Neural progenitor cell (in vitro differentiated cells): Measurements from ENCODE around the gene UBN2. TPM values are rescaled to one million over a fixed set of nuclear protein-coding genes. Genes with fewer than 3 reads are reported as not detected.

Experiments used
- DNase-seq: peaks from one replicate; pipeline ENCODE4 v3.0.0-alpha.2; 2016; ENCODE audit warnings: low spot score
- H2AFZ ChIP-seq: fragments of 200-600 bp; sonication (generic); replicated peaks from 2 replicates; pipeline ENCODE4 v1.6.1; 2016; ENCODE audit warnings: antibody characterized with exemption
- H3F3A ChIP-seq: fragments of 200-600 bp; sonication (generic); 2 replicates; pipeline ENCODE4 v1.6.1; 2016; ENCODE audit warnings: antibody characterized with exemption, low read depth
- H3K27ac ChIP-seq: fragments of 200-600 bp; sonication (generic); 2 replicates; pipeline ENCODE4 v1.5.1; 2016; ENCODE audit warnings: mild to moderate bottlenecking
- H3K27me3 ChIP-seq: fragments of 200-600 bp; sonication (generic); 2 replicates; pipeline ENCODE4 v1.6.1; 2016; ENCODE audit warnings: mild to moderate bottlenecking, moderate library complexity
- H3K36me3 ChIP-seq: fragments of 200-600 bp; sonication (generic); 2 replicates; pipeline ENCODE4 v1.5.1; 2016
- H3K4me1 ChIP-seq: fragments of 200-600 bp; sonication (generic); 2 replicates; pipeline ENCODE4 v1.6.1; 2016; ENCODE audit warnings: mixed run types
- H3K4me2 ChIP-seq: fragments of 200-600 bp; sonication (generic); 2 replicates; pipeline ENCODE4 v1.6.1; 2016
- H3K4me3 ChIP-seq: fragments of 200-600 bp; sonication (generic); 2 replicates; pipeline ENCODE4 v1.5.1; 2016
- H3K79me2 ChIP-seq: fragments of 200-600 bp; sonication (generic); 2 replicates; pipeline ENCODE4 v1.6.1; 2016; ENCODE audit warnings: low read depth
- H3K9ac ChIP-seq: fragments of 200-600 bp; sonication (generic); 2 replicates; pipeline ENCODE4 v1.6.1; 2016
- H3K9me3 ChIP-seq: fragments of 200-600 bp; sonication (generic); 2 replicates; pipeline ENCODE4 v1.5.1; 2016; ENCODE audit warnings: low read depth
- H4K20me1 ChIP-seq: fragments of 200-600 bp; sonication (generic); 2 replicates; pipeline ENCODE4 v1.6.1; 2016; ENCODE audit warnings: low read depth
- H3K27ac Mint-ChIP-seq: 3 replicates; pipeline ENCODE4 v1.8.0; 2021; ENCODE audit warnings: mixed read lengths
- H3K27me3 Mint-ChIP-seq: 2 replicates; pipeline ENCODE4 v1.8.0; 2022; ENCODE audit warnings: low read depth, mild to moderate bottlenecking, inconsistent platforms, moderate library complexity, mixed read lengths; ENCODE audit not compliant: insufficient read depth
- H3K36me3 Mint-ChIP-seq: 3 replicates; pipeline ENCODE4 v1.8.0; 2021; ENCODE audit warnings: mixed read lengths
- H3K4me1 Mint-ChIP-seq: 3 replicates; pipeline ENCODE4 v1.8.0; 2021; ENCODE audit warnings: mixed read lengths
- H3K4me3 Mint-ChIP-seq: 3 replicates; pipeline ENCODE4 v1.8.0; 2021; ENCODE audit warnings: mild to moderate bottlenecking, moderate library complexity, mixed read lengths
- H3K9me3 Mint-ChIP-seq: 3 replicates; pipeline ENCODE4 v1.8.0; 2020; ENCODE audit warnings: mixed read lengths
- EZH2 ChIP-seq: fragments of 200-600 bp; sonication (generic); IDR thresholded peaks from 2 replicates; pipeline ENCODE4 v1.6.1; 2017; ENCODE audit warnings: antibody characterized with exemption, mild to moderate bottlenecking, moderate library complexity
- EZH2phosphoT487 ChIP-seq: fragments of 200-600 bp; sonication (generic); IDR thresholded peaks from 2 replicates; pipeline ENCODE4 v1.6.1; 2017; ENCODE audit warnings: antibody characterized with exemption
- total RNA-seq: library from RNA; depleted of rRNA; stranded (reverse); fragments of >200 nt; gene quantifications from 2 replicates; pipeline ENCODE4 v1.2.3, GENCODE V29; 2015; ENCODE audit warnings: low replicate concordance
- TF ChIP-seq, protein P1 (sequence below): fragments of 200-600 bp; sonication (generic); IDR thresholded peaks from 2 replicates; pipeline ENCODE4 v1.5.1; 2017; ENCODE audit warnings: antibody characterized with exemption, mild to moderate bottlenecking

UBN2 gene
- total RNA-seq, 1 donor from 2014 or later: 19.5 TPM

GRCh38 chr7:139294951-139295575, 64.0 kb downstream of the UBN2 start:
- peaks cover 8% of the 10 kb centered on the region for H3K4me1 Mint-ChIP-seq
- H3F3A ChIP-seq: no peaks in the 10 kb centered on the region
- H3K79me2 ChIP-seq: no peaks in the 10 kb centered on the region
- no peak for TF ChIP-seq EZH2
- TF ChIP-seq, protein P1, sequence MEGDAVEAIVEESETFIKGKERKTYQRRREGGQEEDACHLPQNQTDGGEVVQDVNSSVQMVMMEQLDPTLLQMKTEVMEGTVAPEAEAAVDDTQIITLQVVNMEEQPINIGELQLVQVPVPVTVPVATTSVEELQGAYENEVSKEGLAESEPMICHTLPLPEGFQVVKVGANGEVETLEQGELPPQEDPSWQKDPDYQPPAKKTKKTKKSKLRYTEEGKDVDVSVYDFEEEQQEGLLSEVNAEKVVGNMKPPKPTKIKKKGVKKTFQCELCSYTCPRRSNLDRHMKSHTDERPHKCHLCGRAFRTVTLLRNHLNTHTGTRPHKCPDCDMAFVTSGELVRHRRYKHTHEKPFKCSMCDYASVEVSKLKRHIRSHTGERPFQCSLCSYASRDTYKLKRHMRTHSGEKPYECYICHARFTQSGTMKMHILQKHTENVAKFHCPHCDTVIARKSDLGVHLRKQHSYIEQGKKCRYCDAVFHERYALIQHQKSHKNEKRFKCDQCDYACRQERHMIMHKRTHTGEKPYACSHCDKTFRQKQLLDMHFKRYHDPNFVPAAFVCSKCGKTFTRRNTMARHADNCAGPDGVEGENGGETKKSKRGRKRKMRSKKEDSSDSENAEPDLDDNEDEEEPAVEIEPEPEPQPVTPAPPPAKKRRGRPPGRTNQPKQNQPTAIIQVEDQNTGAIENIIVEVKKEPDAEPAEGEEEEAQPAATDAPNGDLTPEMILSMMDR: no peak
- TF ChIP-seq EZH2phosphoT487: no peak
- no peaks in the 10 kb centered on the region for H4K20me1 ChIP-seq
- H3K4me3 ChIP-seq: no peak overlapping the region
- H3K4me3 Mint-ChIP-seq: no peak overlapping the region
- no peak for DNase-seq
- no peaks in the 10 kb centered on the region for H3K9me3 ChIP-seq
- no peak overlapping the region for H2AFZ ChIP-seq
- H3K27me3 Mint-ChIP-seq: no peaks in the 10 kb centered on the region
- H3K27ac ChIP-seq: no peak overlapping the region
- H3K4me1 ChIP-seq: no peaks in the 10 kb centered on the region
- H3K9me3 Mint-ChIP-seq: no peaks in the 10 kb centered on the region
- no peak overlapping the region for H3K4me2 ChIP-seq
- H3K27ac Mint-ChIP-seq: no peak overlapping the region
- no peak overlapping the region for H3K9ac ChIP-seq
- H3K36me3 ChIP-seq: no peaks in the 10 kb centered on the region
- H3K27me3 ChIP-seq: no peaks in the 10 kb centered on the region
- H3K36me3 Mint-ChIP-seq: peaks cover 5% of the 10 kb centered on the region

- no peak overlapping the region for H3K4me3 ChIP-seq
- Mint-ChIP-seq H3K4me3 (no peak overlapping the region), H3K4me1 (peaks cover 8% of the 10 kb centered on the region), H3K9me3 (no peaks in the 10 kb centered on the region), H3K27ac (no peak overlapping the region), H3K36me3 (peaks cover 8% of the 10 kb centered on the region), H3K27me3 (no peaks in the 10 kb centered on the region)
- H2AFZ ChIP-seq: no peak overlapping the region
- H3K79me2 ChIP-seq: no peaks in the 10 kb centered on the region
- H3K9ac ChIP-seq: no peak overlapping the region
- H3K36me3 ChIP-seq: peaks cover 5% of the 10 kb centered on the region
- H3K4me1 ChIP-seq: no peaks in the 10 kb centered on the region
- no peak overlapping the region for H3K4me2 ChIP-seq
- DNase-seq: peak; percentile 12
- H4K20me1 ChIP-seq: no peaks in the 10 kb centered on the region
- no peaks in the 10 kb centered on the region for H3K27me3 ChIP-seq
- H3K9me3 ChIP-seq: no peaks in the 10 kb centered on the region
- H3F3A ChIP-seq: no peaks in the 10 kb centered on the region
- TF ChIP-seq, protein P1: no peak
- TF ChIP-seq EZH2: no peak
- no peak for TF ChIP-seq EZH2phosphoT487
- no peak overlapping the region for H3K27ac ChIP-seq
Observed at GRCh38 chr7:139297795-139298194, 66.8 kb downstream of the UBN2 start.

- Mint-ChIP-seq H3K9me3 (no peaks in the 10 kb centered on the region), H3K4me1 (peaks cover 8% of the 10 kb centered on the region), H3K27ac (no peak overlapping the region), H3K36me3 (peaks cover 6% of the 10 kb centered on the region), H3K4me3 (no peak overlapping the region), H3K27me3 (no peaks in the 10 kb centered on the region)
- Histone ChIP-seq H3K4me2 (no peak overlapping the region), H2AFZ (no peak overlapping the region), H3K36me3 (peaks cover 5% of the 10 kb centered on the region), H3F3A (no peaks in the 10 kb centered on the region), H3K27ac (no peak overlapping the region), H3K9me3 (no peaks in the 10 kb centered on the region), H4K20me1 (no peaks in the 10 kb centered on the region), H3K79me2 (no peaks in the 10 kb centered on the region), H3K4me1 (no peaks in the 10 kb centered on the region), H3K9ac (no peak overlapping the region), H3K4me3 (no peak overlapping the region), H3K27me3 (no peaks in the 10 kb centered on the region)
- no peak for DNase-seq
- TF ChIP-seq EZH2: no peak
- TF ChIP-seq, protein P1: no peak
- no peak for TF ChIP-seq EZH2phosphoT487
Observed at GRCh38 chr7:139299296-139299695, 68.3 kb downstream of the UBN2 start.
